A673 (cell line): ENCODE data around the gene MAGI1. TPM values are rescaled to one million over a fixed set of nuclear protein-coding genes. Genes with fewer than 3 reads are reported as not detected.
A peak's percentile ranks its signal among the peaks of the same experiment; 100 is the strongest.

Experiments
- BruUV-seq: library from RNA; stranded (reverse); fragments of 400-500 nt; replicated peaks from 2 replicates; lab custom pipeline; 2021; lab: Mats Ljungman, UMichigan
- CTCF ChIA-PET: fragments of 300-600 bp; sonication (Branson Sonifier 250); formaldehyde crosslinking; loops from one replicate; lab custom pipeline; 2022; ENCODE audit warnings: antibody characterized with exemption; lab: Charles Lee
- POLR2A ChIA-PET: fragments of 300-600 bp; sonication (Branson Sonifier 250); formaldehyde crosslinking; loops from one replicate; lab custom pipeline; 2022; ENCODE audit warnings: antibody characterized with exemption; ENCODE audit not compliant: low non-redundant PET; lab: Charles Lee
- DNase-seq: peaks from one replicate; pipeline ENCODE4 v3.0.0-alpha.2; 2015; ENCODE audit warnings: low spot score
- H3K27ac ChIP-seq: fragments of 200-600 bp; sonication (generic); 2 replicates; pipeline ENCODE4 v1.5.1; 2016; ENCODE audit warnings: mixed run types, low read depth, mild to moderate bottlenecking, mixed read lengths, antibody characterized with exemption, low read length; ENCODE audit not compliant: poor library complexity, severe bottlenecking
- H3K27me3 ChIP-seq: fragments of 200-600 bp; sonication (generic); replicated peaks from 2 replicates; pipeline ENCODE4 v1.6.1; 2017; ENCODE audit warnings: mixed run types, low read depth, mild to moderate bottlenecking, mixed read lengths, antibody characterized with exemption, low read length; ENCODE audit not compliant: insufficient read depth, poor library complexity
- H3K36me3 ChIP-seq: fragments of 200-600 bp; sonication (generic); 2 replicates; pipeline ENCODE4 v1.6.1; 2016; ENCODE audit warnings: mixed run types, mild to moderate bottlenecking, mixed read lengths, antibody characterized with exemption, low read length; ENCODE audit not compliant: insufficient read depth, poor library complexity, severe bottlenecking
- H3K4me1 ChIP-seq: fragments of 200-600 bp; sonication (generic); 2 replicates; pipeline ENCODE4 v1.6.1; 2017; ENCODE audit warnings: mixed run types, mild to moderate bottlenecking, mixed read lengths, antibody characterized with exemption, low read length; ENCODE audit not compliant: insufficient read depth, poor library complexity, severe bottlenecking
- H3K4me3 ChIP-seq: fragments of 200-600 bp; sonication (generic); 2 replicates; pipeline ENCODE4 v1.5.1; 2016; ENCODE audit warnings: low read depth, mixed run types, mild to moderate bottlenecking, mixed read lengths, low read length; ENCODE audit not compliant: poor library complexity, severe bottlenecking
- H3K9me3 ChIP-seq: fragments of 200-600 bp; sonication (generic); 2 replicates; pipeline ENCODE4 v1.6.1; 2016; ENCODE audit warnings: mixed run types, low read depth, mild to moderate bottlenecking, mixed read lengths, antibody characterized with exemption, low read length; ENCODE audit not compliant: poor library complexity, severe bottlenecking
- EZH2 ChIP-seq: fragments of 200-600 bp; sonication (generic); IDR thresholded peaks from 2 replicates; pipeline ENCODE4 v1.6.1; 2017; ENCODE audit warnings: borderline replicate concordance, low read depth, mild to moderate bottlenecking, mixed read lengths, antibody characterized with exemption, low read length; ENCODE audit not compliant: poor library complexity, severe bottlenecking
- intact Hi-C: fragments of 100-400 bp; cut with micrococcal nuclease; formaldehyde crosslinking; loops from one replicate; pipeline ENCODE4 v1.10.0; 2022; ENCODE audit not compliant: unreplicated experiment
- total RNA-seq: library from RNA; stranded (reverse); gene quantifications from 2 replicates; pipeline ENCODE4 v1.2.3, GENCODE V29; 2021
- TF ChIP-seq, protein P1 (sequence below): fragments of 300-800, 200-600 bp; sonication (generic); conservative IDR thresholded peaks from 2 replicates; pipeline ENCODE4 v1.5.1; 2017; ENCODE audit warnings: low read depth, mild to moderate bottlenecking, antibody characterized with exemption, low read length, moderate library complexity, mixed read lengths

MAGI1 gene
- total RNA-seq, 1 experiment from 2014 or later: 30.5 TPM

DNA sequence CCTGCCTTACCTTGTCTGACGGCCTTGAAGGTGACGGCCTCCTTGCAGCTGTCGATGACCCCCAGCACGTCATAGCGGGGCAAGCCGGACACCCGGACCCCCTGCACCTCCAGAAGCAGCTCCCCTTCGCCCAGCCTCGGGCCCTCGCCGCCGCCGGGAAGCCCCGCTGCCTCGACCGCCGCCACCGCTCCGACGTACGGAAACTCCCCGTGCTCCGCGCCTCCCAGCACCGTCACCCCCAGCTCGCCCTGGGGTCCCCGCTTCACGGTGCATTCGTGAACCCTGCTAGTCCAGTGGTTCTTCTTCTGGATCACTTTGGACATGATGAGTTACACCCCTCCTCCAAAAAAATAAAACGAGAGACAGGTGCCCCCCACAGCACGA lies 740 bp downstream of the MAGI1 start:
- intact Hi-C loops: loop anchor here (5.0 to 10.0 kb wide), 5 partner anchors 71 to 251 kb away; no protein-coding TSS in a partner anchor
- ChIA-PET POLR2A (interaction anchor here (0.7 kb wide), 1 partner anchor 148 kb away, joined by 4 read pairs; no protein-coding TSS in a partner anchor), CTCF (no interaction called here)
- Histone ChIP-seq H3K27ac (peak overlapping the region; percentile 91), H3K4me3 (peak overlapping the region; percentile 85), H3K9me3 (no peaks in the 10 kb centered on the region), H3K36me3 (no peaks in the 10 kb centered on the region), H3K4me1 (no peaks in the 10 kb centered on the region), H3K27me3 (no peaks in the 10 kb centered on the region)
- no peak for TF ChIP-seq EZH2
- TF ChIP-seq, protein P1, sequence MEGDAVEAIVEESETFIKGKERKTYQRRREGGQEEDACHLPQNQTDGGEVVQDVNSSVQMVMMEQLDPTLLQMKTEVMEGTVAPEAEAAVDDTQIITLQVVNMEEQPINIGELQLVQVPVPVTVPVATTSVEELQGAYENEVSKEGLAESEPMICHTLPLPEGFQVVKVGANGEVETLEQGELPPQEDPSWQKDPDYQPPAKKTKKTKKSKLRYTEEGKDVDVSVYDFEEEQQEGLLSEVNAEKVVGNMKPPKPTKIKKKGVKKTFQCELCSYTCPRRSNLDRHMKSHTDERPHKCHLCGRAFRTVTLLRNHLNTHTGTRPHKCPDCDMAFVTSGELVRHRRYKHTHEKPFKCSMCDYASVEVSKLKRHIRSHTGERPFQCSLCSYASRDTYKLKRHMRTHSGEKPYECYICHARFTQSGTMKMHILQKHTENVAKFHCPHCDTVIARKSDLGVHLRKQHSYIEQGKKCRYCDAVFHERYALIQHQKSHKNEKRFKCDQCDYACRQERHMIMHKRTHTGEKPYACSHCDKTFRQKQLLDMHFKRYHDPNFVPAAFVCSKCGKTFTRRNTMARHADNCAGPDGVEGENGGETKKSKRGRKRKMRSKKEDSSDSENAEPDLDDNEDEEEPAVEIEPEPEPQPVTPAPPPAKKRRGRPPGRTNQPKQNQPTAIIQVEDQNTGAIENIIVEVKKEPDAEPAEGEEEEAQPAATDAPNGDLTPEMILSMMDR: no peak
- BruUV-seq: no TSS peak
- no peak for DNase-seq

GRCh38 chr3:66037330-66037985 lies 1.3 kb downstream of the MAGI1 start:
- Histone ChIP-seq H3K36me3 (no peaks in the 10 kb centered on the region), H3K27me3 (no peaks in the 10 kb centered on the region), H3K4me3 (peak overlapping the region; percentile 85), H3K4me1 (no peaks in the 10 kb centered on the region), H3K27ac (peak overlapping the region; percentile 91), H3K9me3 (no peaks in the 10 kb centered on the region)
- BruUV-seq: TSS peak; percentile 60
- intact Hi-C loops: loop anchor here (5.0 to 10.0 kb wide), 5 partner anchors 70 to 250 kb away; no protein-coding TSS in a partner anchor
- CTCF ChIA-PET: no interaction called here
- no peak for TF ChIP-seq EZH2
- TF ChIP-seq, protein P1: 0 out of 2 replicates have a peak, but pooled peaks have one; percentile 16
- POLR2A ChIA-PET: no interaction called here
- peak; percentile 56 for DNase-seq

GRCh38 chr3:66036586-66037148 lies 2.1 kb downstream of the MAGI1 start:
- Histone ChIP-seq H3K4me3 (peak overlapping the region; percentile 85), H3K27ac (peak overlapping the region; percentile 91), H3K36me3 (no peaks in the 10 kb centered on the region), H3K27me3 (no peaks in the 10 kb centered on the region), H3K4me1 (no peaks in the 10 kb centered on the region), H3K9me3 (no peaks in the 10 kb centered on the region)
- ChIA-PET CTCF (interaction anchor here (0.6 kb wide), 1 partner anchor 597 kb away, joined by 3 read pairs; no protein-coding TSS in a partner anchor), POLR2A (no interaction called here)
- intact Hi-C loops: loop anchor here (5.0 to 10.0 kb wide), 5 partner anchors 69 to 249 kb away; no protein-coding TSS in a partner anchor
- DNase-seq: peak; percentile 34
- no TSS peak for BruUV-seq
- TF ChIP-seq EZH2: no peak
- TF ChIP-seq, protein P1: no peak
